Measurements from ENCODE around the gene MT1B. TPM values are rescaled to one million over a fixed set of nuclear protein-coding genes. Genes with fewer than 3 reads are reported as not detected.

The MT1B gene
- total and polyA plus RNA-seq, 9 of the 15 experiments (the other 6 are each of a cell fraction or from before 2014, with no cell fraction given), result not detected

GRCh38 chr16:56637814-56638750, 13.6 kb upstream of the MT1B start, which contains the start of gene MT1A:
Gene MT1A, plus strand, starts transcription at chr16:56638666. Its CDS starts 73 bp downstream, at chr16:56638739.
- ChIA-PET POLR2A (no interaction called here), CTCF (ENCODE audit: low intra/inter-chr PET ratio) (no interaction called here)
- Histone ChIP-seq H3K79me2 (ENCODE audit: control insufficient read depth, insufficient read depth, low read length) (no peaks in the 10 kb centered on the region), H2AFZ (ENCODE audit: low read depth, low read length) (no peak within 1 kb of the TSS), H3K9me1 (ENCODE audit: control insufficient read depth, insufficient read depth, low read length) (no peaks in the 10 kb centered on the region), H3K27ac (ENCODE audit: extremely low read depth, low read depth, low read length) (no peak within 1 kb of the TSS), H3K4me2 (ENCODE audit: insufficient read depth, low read length) (no peak within 1 kb of the TSS), H4K20me1 (replicated peaks; ENCODE audit: control insufficient read depth, insufficient read depth, low read length) (0 out of 2 replicates have a peak, but pooled peaks cover 4% of the 10 kb centered on the region), H3K4me1 (replicated peaks in 1 of 2; ENCODE audit: control insufficient read depth in 2 of 2, insufficient read depth in 2 of 2, low read length in 2 of 2) (peaks cover 3 to 17% of the 10 kb centered on the region in 2 experiments; a peak in 3 of 5 replicates), H3K4me3 (no peak within 1 kb of the TSS), H3K36me3 (ENCODE audit: control insufficient read depth, insufficient read depth, low read length) (no peaks in the 10 kb centered on the region), H3K9me3 (replicated peaks; ENCODE audit: control insufficient read depth, insufficient read depth, low read depth, low read length) (no peaks in the 10 kb centered on the region), H3K27me3 (ENCODE audit: control insufficient read depth in 2 of 2, insufficient read depth in 2 of 2, low read length in 2 of 2) (peaks cover 39 to 69% of the 10 kb centered on the region in 2 experiments), H3K9ac (ENCODE audit: insufficient read depth in 1 of 2, low read depth in 2 of 2, low read length in 2 of 2) (peak within 1 kb of the TSS in 1 of 2 experiments; percentile 26; a peak in 1 of 4 replicates)
- no TSS peak for BruUV-seq (replicated peaks)
- ATAC-seq (peak; percentile 83), DNase-seq (ENCODE audit: extremely low read depth in 1 of 4, low spot score in 3 of 4) (peak; percentile 32 to 66 (median 59)), FAIRE-seq (no peak)
- in situ Hi-C loops (cut with MboI), result no loop called here
- intact Hi-C loops (cut with micrococcal nuclease), result no loop called here
- TF ChIP-seq SUPT5H (IDR thresholded peaks at IDR 0.05) (no peak), NRF1 (conservative IDR thresholded peaks at IDR 0.05 in 1 of 2, IDR thresholded peaks at IDR 0.05 in 1 of 2) (peak; percentile 89 to 91), ZNF57 (CRISPR knock-in tag; IDR thresholded peaks at IDR 0.05) (no peak), ZKSCAN1 (IDR thresholded peaks at IDR 0.05; ENCODE audit: low read depth, low read length) (no peak), EZH2 (IDR thresholded peaks at IDR 0.05; ENCODE audit: borderline replicate concordance, low read depth, low read length) (0 out of 2 replicates have a peak, but pooled peaks have one; percentile 20)
- WGBS (ENCODE audit: insufficient coverage, low coverage, missing lambda C conversion rate), result 5% methylated on average over 49 of the region's 68 CpGs
